Smooth muscle cell (in vitro differentiated cells): Measurements from ENCODE around the gene ZNF384. TPM values are rescaled to one million over a fixed set of nuclear protein-coding genes. Genes with fewer than 3 reads are reported as not detected.

ENCODE experiments used
- DNase-seq: peaks from one replicate; lab custom pipeline; 2025; ENCODE audit not compliant: unreplicated experiment; lab: John Stamatoyannopoulos, UW
- H2AFZ ChIP-seq: fragments of 200-600 bp; sonication (generic); 2 replicates; pipeline ENCODE4 v1.6.0; 2016; ENCODE audit warnings: antibody characterized with exemption, low read depth, mild to moderate bottlenecking
- H3F3A ChIP-seq: fragments of 200-600 bp; sonication (generic); 2 replicates; pipeline ENCODE4 v1.6.0; 2017; ENCODE audit warnings: antibody characterized with exemption, low read depth
- H3K27ac ChIP-seq: fragments of 200-600 bp; sonication (generic); 2 replicates; pipeline ENCODE4 v1.5.1; 2016; ENCODE audit warnings: low read depth, mild to moderate bottlenecking
- H3K27me3 ChIP-seq: fragments of 200-600 bp; sonication (generic); 2 replicates; pipeline ENCODE4 v1.6.1; 2016; ENCODE audit warnings: low read depth, mild to moderate bottlenecking
- H3K36me3 ChIP-seq: fragments of 200-600 bp; sonication (generic); 2 replicates; pipeline ENCODE4 v1.5.1; 2016; ENCODE audit warnings: low read depth
- H3K4me1 ChIP-seq: fragments of 200-600 bp; sonication (generic); 2 replicates; pipeline ENCODE4 v1.5.1; 2016; ENCODE audit warnings: low read depth
- H3K4me2 ChIP-seq: fragments of 200-600 bp; sonication (generic); 2 replicates; pipeline ENCODE4 v1.6.0; 2016; ENCODE audit warnings: mild to moderate bottlenecking
- H3K4me3 ChIP-seq: fragments of 200-600 bp; sonication (generic); 2 replicates; pipeline ENCODE4 v1.5.1; 2016; ENCODE audit warnings: mild to moderate bottlenecking
- H3K79me2 ChIP-seq: fragments of 200-600 bp; sonication (generic); 2 replicates; pipeline ENCODE4 v1.6.0; 2016; ENCODE audit warnings: low read depth, mild to moderate bottlenecking
- H3K9ac ChIP-seq: fragments of 200-600 bp; sonication (generic); 2 replicates; pipeline ENCODE4 v1.6.0; 2016; ENCODE audit warnings: low read depth
- H3K9me3 ChIP-seq: fragments of 200-600 bp; sonication (generic); replicated peaks from 2 replicates; pipeline ENCODE4 v1.5.1; 2016; ENCODE audit warnings: low read depth
- H4K20me1 ChIP-seq: fragments of 200-600 bp; sonication (generic); 2 replicates; pipeline ENCODE4 v1.6.0; 2016; ENCODE audit warnings: low read depth
- CTCF ChIP-seq: fragments of 200-600 bp; sonication (generic); IDR thresholded peaks from 2 replicates; pipeline ENCODE4 v1.5.1; 2017; ENCODE audit warnings: borderline replicate concordance, mild to moderate bottlenecking, antibody characterized with exemption; ENCODE audit not compliant: insufficient read depth, poor library complexity, severe bottlenecking
- WGBS: methylation state at CpG from one replicate; pipeline ENCODE4 v1.1.7; 2016; ENCODE audit warnings: low lambda C conversion rate; 5-methylcytosine and 5-hydroxymethylcytosine counted together
- polyA plus RNA-seq: library from polyadenylated mRNA; unstranded; fragments of >200 nt; fragmentation: Nextera tagmentation; extraction: Ambion mirVana; gene quantifications from 2 replicates; pipeline ENCODE4 v1.2.1, GENCODE V29; 2016
- total RNA-seq: library from RNA; depleted of rRNA; stranded (reverse); fragments of >200 nt; gene quantifications from 2 replicates; pipeline ENCODE4 v1.2.3, GENCODE V29; 2014

ZNF384 gene
- total and polyA plus RNA-seq, 2 experiments from 2014 or later = 31.0 to 36.1 TPM

GRCh38 chr12:6643569-6644256, 45.5 kb downstream of the ZNF384 start:
- Histone ChIP-seq H3K4me2 (no peak overlapping the region), H3K9ac (no peak overlapping the region), H3F3A (no peaks in the 10 kb centered on the region), H3K9me3 (no peaks in the 10 kb centered on the region), H4K20me1 (no peaks in the 10 kb centered on the region), H3K4me1 (no peaks in the 10 kb centered on the region), H3K36me3 (no peaks in the 10 kb centered on the region), H3K27me3 (no peaks in the 10 kb centered on the region), H3K27ac (no peak overlapping the region), H3K4me3 (no peak overlapping the region), H3K79me2 (no peaks in the 10 kb centered on the region), H2AFZ (no peak overlapping the region)
- no peak for DNase-seq
- WGBS = 97% methylated on average over 6 of the region's 6 CpGs
- no peak for TF ChIP-seq CTCF

GRCh38 chr12:6641131-6641530, 48.0 kb downstream of the ZNF384 start:
- no peaks in the 10 kb centered on the region for H3K36me3 ChIP-seq
- H3K4me3 ChIP-seq = no peak overlapping the region
- H3K9ac ChIP-seq = no peak overlapping the region
- WGBS = 75% methylated on average over 4 of the region's 4 CpGs
- H3K4me1 ChIP-seq = no peaks in the 10 kb centered on the region
- no peaks in the 10 kb centered on the region for H3K27me3 ChIP-seq
- no peaks in the 10 kb centered on the region for H3F3A ChIP-seq
- no peak overlapping the region for H2AFZ ChIP-seq
- TF ChIP-seq CTCF = no peak
- no peak for DNase-seq
- no peak overlapping the region for H3K27ac ChIP-seq
- H3K4me2 ChIP-seq = no peak overlapping the region
- H3K9me3 ChIP-seq = no peaks in the 10 kb centered on the region
- H4K20me1 ChIP-seq = no peaks in the 10 kb centered on the region
- no peaks in the 10 kb centered on the region for H3K79me2 ChIP-seq

GRCh38 chr12:6640497-6640896, 48.7 kb downstream of the ZNF384 start:
- Histone ChIP-seq H3K27ac (no peak overlapping the region), H4K20me1 (no peaks in the 10 kb centered on the region), H3K4me3 (no peak overlapping the region), H3F3A (no peaks in the 10 kb centered on the region), H3K36me3 (no peaks in the 10 kb centered on the region), H2AFZ (no peak overlapping the region), H3K79me2 (no peaks in the 10 kb centered on the region), H3K27me3 (no peaks in the 10 kb centered on the region), H3K9me3 (no peaks in the 10 kb centered on the region), H3K9ac (no peak overlapping the region), H3K4me1 (peaks cover 4% of the 10 kb centered on the region), H3K4me2 (no peak overlapping the region)
- 92% methylated on average over 4 of the region's 4 CpGs for WGBS
- DNase-seq = no peak
- TF ChIP-seq CTCF = no peak
